GM19324 (cell line): ENCODE results near the gene STK24.

Experiments
- ATAC-seq: cut with Tn5 transposase; IDR thresholded peaks from one replicate; pipeline ENCODE4 v1.9.1; 2021; ENCODE audit warnings: mild to moderate bottlenecking, moderate library complexity; ENCODE audit not compliant: unreplicated experiment, low FRiP score

Gene STK24

GRCh38 chr13:98557937-98558792, 18.7 kb downstream of the STK24 start:
- no peak for ATAC-seq

- no peak for ATAC-seq
Observed at GRCh38 chr13:98556968-98557631, 19.8 kb downstream of the STK24 start.

DNA sequence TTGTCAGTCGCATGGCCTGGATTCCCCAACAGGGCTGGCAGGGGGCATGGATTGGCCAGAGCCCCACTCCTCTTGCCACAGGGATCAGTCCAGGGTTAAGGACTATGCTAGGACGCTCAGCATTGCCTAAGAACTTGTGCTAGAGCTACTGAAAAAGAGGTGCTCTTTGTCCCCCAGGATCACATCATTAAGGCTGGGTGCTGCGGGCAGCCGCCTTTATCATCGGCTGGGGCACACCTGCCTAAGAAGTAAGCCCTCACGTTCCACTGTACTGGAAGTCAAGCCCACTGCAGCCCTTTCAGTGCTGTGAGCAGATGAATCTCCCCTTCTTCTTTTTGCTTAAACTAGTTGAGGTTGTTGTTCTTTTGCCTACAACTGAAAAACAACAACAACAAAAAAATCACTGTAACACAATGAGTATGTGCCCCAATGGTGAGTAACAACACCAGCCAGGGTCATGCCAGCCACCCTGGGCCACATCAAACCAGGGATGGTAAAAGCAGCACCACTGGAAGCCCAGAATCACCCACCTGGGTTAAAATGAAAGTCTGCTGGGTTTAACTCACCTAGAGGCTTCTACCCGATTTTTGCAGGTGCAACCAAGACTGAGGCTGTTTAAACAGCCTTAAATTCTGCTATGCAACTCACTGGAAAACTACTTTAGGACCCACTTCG, 20.6 kb downstream of the STK24 start:
- ATAC-seq: no peak

GRCh38 chr13:98549728-98550317, 27.1 kb downstream of the STK24 start:
- ATAC-seq: no peak

DNA sequence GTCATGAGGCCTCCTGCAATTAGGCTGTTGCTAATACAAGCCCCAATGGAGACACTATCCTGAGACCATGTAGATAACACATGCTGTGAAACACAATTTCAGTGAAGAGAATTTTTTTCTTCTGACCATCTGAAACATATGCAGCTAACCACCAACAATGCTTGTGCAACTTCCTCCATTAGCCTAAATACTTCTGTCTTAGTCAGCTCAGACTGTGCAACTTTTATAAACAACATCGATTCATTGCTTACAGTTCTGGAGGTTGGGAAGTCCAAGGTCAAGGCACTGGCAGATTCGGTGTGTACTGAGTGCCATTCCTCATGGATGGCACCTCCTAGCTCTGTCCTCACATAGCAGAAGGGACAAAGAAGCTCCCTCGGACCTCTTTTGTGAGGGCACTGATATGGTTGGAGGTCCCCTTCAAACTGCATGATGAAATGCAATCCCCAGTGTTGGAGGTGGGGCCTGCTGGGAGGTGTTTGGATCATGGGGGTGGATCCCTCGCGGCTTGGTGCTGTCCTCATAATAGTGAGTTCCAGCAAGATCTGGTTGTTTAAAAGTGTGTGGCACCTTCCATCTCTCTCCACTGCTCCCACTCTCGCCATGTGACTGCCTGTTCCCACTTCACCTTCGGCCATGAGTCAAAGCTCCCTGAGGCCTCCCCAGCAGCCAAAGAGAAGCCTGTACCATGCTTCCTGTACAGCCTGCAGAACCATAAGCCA, 27.7 kb downstream of the STK24 start:
- ATAC-seq: no peak

DNA sequence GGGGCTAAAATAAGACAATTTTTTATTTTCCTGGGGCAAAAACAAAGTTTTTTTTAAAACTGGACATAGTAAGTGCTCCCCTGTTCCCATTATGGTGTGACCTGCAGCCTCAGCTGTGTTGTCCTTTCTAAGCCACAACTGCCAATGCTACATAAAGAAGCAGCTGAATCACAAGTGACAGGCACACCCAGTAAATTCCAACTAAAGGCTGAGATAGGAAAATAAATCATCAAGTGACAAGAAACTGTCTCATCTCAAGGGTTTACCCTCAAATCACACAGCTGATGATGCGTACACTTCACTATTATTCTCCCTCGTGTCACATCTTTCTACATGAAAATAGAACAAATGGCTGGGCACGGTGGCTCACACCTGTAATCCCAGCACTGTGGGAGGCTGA, 28.7 kb downstream of the STK24 start:
- no peak for ATAC-seq

DNA sequence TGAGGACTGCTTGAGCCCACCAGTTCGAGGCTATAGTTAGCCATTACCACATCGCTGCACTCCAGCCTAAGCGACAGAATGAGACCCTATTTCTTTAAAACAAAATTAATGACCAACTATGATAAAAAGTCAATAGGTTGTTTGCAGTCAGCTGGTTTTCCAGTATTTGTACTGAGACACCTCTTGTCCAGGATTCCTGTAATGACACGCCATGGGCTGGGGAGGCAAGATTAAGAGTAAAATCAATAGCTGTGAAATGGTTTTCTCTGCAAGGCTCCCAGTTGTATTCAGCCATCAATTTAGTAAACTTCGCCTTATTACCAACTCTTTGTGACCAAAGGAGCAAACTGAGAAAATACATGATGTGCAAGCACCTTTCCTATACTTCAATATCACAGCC, 29.5 kb downstream of the STK24 start:
- ATAC-seq: no peak

- no peak for ATAC-seq
Observed at GRCh38 chr13:98546402-98546801, 30.5 kb downstream of the STK24 start.

GRCh38 chr13:98544104-98544710, 32.7 kb downstream of the STK24 start:
- ATAC-seq: no peak

DNA sequence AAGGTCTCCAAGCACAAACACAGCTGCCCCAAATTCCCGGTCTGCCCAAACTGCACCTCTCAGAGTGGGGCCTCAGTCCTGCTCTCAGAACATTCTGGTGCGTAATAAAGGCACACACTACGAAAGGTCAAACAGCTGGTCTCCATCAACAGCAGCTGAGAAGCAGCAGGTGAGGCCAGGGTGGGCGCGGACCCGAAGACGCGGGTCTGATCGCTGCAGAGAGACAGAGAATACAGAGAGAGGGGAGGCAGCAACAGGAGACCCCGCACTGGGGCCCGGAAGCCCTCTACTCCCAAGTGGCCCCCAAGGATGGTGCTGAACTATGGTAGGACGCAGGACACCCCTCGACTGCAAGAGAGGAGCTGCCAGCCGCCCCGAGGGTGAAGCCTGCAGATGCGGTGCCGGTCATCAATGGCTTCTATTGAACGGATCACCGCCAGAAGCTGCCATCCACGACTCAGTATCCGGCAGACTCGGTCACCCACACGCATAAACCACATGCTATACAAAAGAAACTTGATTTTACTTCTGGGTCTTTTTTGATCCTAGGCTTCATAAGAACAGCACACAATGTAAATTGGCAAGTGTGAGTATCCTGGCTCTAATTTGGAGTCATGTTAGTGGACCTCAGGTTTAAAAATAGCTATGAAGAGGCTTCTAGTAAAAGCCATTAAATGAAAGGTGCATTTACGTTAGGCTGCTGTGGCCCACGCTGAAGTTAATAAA, 33.4 kb downstream of the STK24 start:
- ATAC-seq: peak; percentile 20

- ATAC-seq: no peak
Observed at GRCh38 chr13:98542568-98543377, 34.1 kb downstream of the STK24 start.

DNA sequence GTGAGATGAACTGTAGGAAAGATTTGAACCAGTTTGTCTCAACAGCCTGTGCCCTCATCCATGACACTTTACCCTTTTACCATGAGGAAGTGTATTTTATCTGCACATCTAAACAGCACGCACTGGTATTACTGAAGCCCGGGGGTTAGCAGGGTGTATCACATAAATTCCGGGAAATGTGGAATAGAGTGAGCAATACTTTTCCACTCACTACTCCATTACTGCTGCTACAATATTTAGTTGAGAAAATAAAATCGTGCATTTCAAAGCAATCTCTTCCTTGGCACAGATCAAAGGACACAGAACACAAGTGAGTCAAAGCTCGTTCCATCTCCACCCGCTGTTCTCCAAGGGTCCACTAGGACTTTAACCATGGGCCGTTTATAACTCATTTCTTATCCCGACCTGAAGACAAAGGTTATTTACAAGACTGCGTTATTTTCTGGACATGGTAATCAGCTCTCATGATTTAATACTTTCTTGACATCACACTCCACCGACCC, 35.2 kb downstream of the STK24 start:
- ATAC-seq: no peak

DNA sequence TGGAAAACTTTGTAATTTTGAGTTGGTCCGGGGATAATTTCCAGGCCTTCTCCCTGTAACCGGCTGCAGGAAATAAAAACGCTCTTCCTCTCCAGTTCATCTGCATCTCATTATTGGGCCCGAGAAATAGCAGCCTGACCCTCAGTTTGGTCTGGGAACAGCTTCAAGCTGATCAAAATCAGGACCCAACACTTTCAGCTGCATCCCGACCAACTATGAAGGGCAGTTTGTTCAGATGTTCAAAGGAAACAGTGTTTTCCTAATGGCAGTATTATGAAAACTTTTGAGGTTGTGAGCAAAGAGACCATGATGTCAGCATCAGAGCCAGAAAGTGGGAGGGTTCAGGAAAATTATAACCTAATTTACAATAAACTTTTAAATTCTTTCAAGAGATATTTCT, 35.7 kb downstream of the STK24 start:
- no peak for ATAC-seq

GRCh38 chr13:98540476-98540875, 36.4 kb downstream of the STK24 start:
- ATAC-seq: no peak

- no peak for ATAC-seq
Observed at GRCh38 chr13:98539666-98540065, 37.2 kb downstream of the STK24 start.

GRCh38 chr13:98538876-98539275, 38.0 kb downstream of the STK24 start:
- no peak for ATAC-seq

- no peak for ATAC-seq
Observed at GRCh38 chr13:98537740-98538139, 39.2 kb downstream of the STK24 start.

GRCh38 chr13:98537306-98537705, 39.6 kb downstream of the STK24 start:
- ATAC-seq: no peak
